Esophagus muscularis mucosa (tissue), 3 donors: Measurements from ENCODE around the gene SRSF3.

Experiments
- POLR2A ChIP-seq: fragments of 450-650 bp; IDR thresholded peaks from one replicate; pipeline ENCODE4 v1.6.1; 2017; ENCODE audit warnings: antibody characterized with exemption, moderate library complexity, mild to moderate bottlenecking, low read depth
- POLR2AphosphoS5 ChIP-seq, 2 donors: sonication (generic); formaldehyde crosslinking; IDR thresholded peaks; one replicate each; pipeline ENCODE4 v1.6.1; 2017; ENCODE audit warnings: antibody characterized with exemption in 2 of 2
- TF ChIP-seq, protein P1 (sequence below), 3 experiments: fragments of 200-600 bp in 2 of 3; fragments of 450-650 bp in 1 of 3; sonication (generic) in 2 of 3; IDR thresholded peaks; one replicate each; pipeline ENCODE4 v1.5.1; 2017 to 2019; ENCODE audit warnings: antibody characterized with exemption in 3 of 3, mild to moderate bottlenecking in 2 of 3, moderate library complexity in 1 of 3

DNA sequence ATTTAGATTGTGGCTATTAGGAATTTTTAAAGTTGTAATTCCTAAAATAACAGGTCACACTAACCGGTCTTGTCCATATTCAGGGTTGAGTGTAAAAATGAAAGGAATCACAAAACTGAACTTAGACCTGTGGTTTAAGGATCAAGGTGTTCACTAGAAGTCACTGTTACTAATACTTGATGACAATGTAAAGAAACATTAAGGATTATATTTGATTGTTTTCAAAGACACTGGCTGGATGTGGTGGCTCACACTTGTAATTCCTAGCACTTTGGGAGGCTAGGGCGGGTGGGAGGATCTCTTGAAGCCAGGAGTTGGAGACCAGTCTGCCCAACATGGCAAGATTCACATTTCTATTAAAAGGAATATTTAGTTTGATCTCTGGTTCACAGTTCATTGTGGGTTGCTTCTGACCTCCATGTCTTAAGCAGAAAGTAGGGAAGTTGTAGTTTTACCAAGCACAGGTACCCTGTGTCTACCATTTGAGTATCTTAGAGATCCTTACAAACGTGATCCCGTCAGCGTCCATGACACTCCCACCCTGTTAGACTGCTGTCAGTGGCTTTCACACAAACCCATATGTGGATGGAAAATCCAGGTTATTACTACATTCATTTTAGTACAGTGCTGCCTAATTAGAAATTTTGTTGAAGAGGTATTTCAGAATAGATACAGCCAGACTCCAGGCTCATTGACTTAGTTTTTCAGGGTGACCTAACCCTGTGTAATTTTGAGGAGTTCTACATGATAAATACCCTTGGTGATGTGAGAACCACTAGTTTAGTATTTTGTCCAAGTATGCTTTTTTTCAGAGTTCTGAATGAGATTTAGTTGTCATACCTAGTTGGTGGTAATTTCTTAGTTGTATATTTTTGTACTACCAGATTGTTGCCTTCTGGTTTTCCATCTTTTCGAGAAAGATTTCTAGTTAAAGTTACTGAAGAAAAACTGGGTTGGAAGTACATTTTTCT, 10.2 kb downstream of the SRSF3 start:
- TF ChIP-seq POLR2A (no peak), POLR2AphosphoS5 (IDR thresholded peaks at IDR 0.05) (no peak)
- TF ChIP-seq, protein P1, sequence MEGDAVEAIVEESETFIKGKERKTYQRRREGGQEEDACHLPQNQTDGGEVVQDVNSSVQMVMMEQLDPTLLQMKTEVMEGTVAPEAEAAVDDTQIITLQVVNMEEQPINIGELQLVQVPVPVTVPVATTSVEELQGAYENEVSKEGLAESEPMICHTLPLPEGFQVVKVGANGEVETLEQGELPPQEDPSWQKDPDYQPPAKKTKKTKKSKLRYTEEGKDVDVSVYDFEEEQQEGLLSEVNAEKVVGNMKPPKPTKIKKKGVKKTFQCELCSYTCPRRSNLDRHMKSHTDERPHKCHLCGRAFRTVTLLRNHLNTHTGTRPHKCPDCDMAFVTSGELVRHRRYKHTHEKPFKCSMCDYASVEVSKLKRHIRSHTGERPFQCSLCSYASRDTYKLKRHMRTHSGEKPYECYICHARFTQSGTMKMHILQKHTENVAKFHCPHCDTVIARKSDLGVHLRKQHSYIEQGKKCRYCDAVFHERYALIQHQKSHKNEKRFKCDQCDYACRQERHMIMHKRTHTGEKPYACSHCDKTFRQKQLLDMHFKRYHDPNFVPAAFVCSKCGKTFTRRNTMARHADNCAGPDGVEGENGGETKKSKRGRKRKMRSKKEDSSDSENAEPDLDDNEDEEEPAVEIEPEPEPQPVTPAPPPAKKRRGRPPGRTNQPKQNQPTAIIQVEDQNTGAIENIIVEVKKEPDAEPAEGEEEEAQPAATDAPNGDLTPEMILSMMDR (IDR thresholded peaks at IDR 0.05) = no peak
